OCI-LY3 (cell line): ENCODE measurements around the gene AK4.

Experiments
- CTCF ChIP-seq: fragments of 200-600, 300-600 bp; sonication (generic); IDR thresholded peaks from 2 replicates; pipeline ENCODE4 v1.5.1; 2014; ENCODE audit warnings: antibody characterized with exemption, low read length, low read depth
- EZH2phosphoT487 ChIP-seq: fragments of 200-600 bp; shearing (Covaris generic); IDR thresholded peaks from 2 replicates; pipeline ENCODE4 v1.6.1; 2018; ENCODE audit warnings: antibody characterized with exemption, mixed run types, low read depth

GRCh38 chr1:65167586-65168242 is 19.7 kb downstream of the AK4 start:
- TF ChIP-seq CTCF = no peak
- no peak for TF ChIP-seq EZH2phosphoT487
